Tongue (tissue), 2 donors: ENCODE measurements around the gene RGS1. TPM values are rescaled to one million over a fixed set of nuclear protein-coding genes. Genes with fewer than 3 reads are reported as not detected.

Experiments
- DNase-seq: peaks from one replicate; pipeline ENCODE4 v3.0.0-alpha.2; 2015
- total RNA-seq: library from RNA; depleted of rRNA; stranded (reverse); fragments of >200 nt; gene quantifications from one replicate; pipeline ENCODE4 v1.2.3, GENCODE V29; 2014

RGS1 gene
- total RNA-seq, 1 donor from 2014 or later, result 31.6 TPM

- no peak for DNase-seq
These were observed 21.8 kb upstream of the RGS1 start for GRCh38 chr1:192553741-192554140.

DNA sequence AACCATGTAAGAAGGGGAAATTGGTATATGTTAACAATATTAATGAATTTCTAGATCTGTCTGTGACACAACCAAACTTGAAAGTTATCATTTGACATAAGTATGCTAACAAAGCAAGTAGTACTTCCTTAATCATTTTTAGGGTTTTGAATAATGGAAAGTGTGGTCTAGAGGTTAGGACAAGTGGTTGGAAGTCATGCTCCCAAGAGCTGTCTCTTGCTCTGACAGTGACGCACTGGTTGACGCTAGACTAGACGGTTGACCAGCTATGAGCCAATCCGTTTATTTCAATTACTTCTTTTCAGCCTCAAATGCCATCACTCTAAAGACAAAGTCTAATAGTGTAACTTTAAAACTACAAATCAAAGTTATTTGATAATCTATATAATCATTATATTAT lies 20.7 kb upstream of the RGS1 start:
- no peak for DNase-seq

- DNase-seq, result no peak
These were observed 20.2 kb upstream of the RGS1 start for GRCh38 chr1:192555399-192555798.

DNA sequence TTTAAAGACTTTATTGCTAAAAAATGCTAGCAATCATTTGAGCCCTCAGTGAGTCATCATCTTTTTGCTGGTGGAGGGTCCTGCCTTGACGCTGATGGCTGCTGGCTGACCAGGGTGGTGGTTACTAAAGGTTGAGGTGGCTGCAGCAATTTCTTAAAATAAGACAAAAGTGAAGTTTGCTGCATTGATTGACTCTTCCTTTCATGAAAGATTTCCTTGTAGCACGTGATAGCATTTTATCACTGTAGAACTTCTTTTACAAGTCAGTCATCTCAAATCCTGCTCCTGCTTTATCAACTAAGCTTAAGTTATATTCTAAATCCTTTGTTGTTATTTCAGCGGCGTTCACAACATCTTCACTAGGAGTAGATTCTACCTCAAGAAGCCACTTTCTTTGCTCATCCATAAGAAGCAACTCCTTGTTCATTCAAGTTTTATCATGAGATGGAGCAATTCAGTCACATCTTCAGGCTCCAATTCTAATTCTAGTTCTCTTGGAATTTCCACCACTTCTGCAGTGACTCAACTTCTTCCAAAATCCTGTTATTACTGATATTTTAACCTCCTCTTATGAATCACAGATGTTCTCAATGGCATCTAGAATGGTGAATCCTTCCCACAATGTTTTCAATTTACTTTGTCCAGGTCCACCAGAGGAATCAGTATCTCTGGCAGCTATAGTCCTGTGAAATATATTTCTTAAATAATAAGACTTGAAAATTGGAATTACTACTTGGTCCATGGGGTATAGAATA lies 17.6 kb upstream of the RGS1 start:
- no peak for DNase-seq

GRCh38 chr1:192559115-192560006 lies 16.2 kb upstream of the RGS1 start:
- DNase-seq, result no peak

DNA sequence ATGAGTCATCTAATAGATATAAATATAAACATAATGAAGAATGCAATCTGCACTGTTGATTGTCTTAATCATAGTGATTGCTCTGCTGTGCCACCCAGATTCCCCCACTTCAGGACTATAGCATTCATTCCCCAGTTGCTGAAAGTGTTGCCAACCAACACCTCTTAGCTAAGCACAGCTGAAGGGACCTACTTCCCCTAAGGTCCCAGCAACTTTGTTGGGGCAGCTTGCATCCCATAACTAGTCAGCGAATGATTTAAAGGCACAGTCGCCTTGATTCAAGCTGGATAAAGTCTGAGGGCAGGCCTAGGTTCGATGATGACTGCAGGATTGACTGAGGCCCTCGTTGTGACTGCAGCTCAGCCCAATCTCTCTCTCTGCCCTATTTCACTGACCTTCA lies 14.3 kb upstream of the RGS1 start:
- DNase-seq, result no peak

- DNase-seq, result no peak
These were observed 12.4 kb upstream of the RGS1 start for GRCh38 chr1:192563129-192563528.

DNA sequence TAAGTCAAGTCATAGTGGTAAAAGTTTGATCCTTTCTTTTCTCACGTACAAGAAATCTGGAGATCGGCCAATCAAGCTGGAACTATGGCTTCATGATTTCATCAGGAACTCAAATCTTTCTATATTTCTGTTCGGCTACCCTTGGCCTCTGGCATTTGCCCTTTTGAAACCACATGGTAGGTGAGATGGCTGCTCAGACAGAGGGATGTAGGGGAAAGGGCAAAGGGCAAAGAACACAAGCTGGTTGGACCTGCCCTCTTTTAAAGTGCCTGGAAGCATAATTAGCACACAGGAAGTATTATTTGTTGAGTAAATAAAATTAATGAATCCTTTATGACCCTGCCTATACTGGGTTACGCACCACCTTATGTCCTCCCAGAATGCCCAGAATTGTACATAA lies 11.5 kb upstream of the RGS1 start:
- DNase-seq, result no peak

- no peak for DNase-seq
These were observed 9.6 kb upstream of the RGS1 start for GRCh38 chr1:192565946-192566345.

GRCh38 chr1:192566657-192567056 lies 8.9 kb upstream of the RGS1 start:
- no peak for DNase-seq

DNA sequence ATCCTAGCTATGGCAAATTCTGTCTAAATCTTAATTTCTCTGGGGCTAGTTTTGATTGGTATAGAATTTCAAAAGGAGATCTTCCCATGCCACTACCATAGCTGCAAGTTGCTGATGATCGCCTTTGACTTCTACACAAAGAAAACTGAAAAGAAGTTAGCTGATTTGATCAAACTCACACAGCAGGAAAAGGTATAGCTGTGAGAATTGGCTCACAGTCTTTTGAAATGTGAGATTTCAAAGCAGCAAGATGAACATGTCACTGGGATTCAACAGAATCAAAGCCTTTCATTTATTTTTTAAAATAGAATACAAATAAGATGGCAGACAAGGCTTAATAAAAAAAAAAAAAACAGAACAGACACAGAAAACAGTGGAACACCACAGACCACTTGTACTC lies 7.5 kb upstream of the RGS1 start:
- DNase-seq, result no peak

- no peak for DNase-seq
These were observed 3.9 kb upstream of the RGS1 start for GRCh38 chr1:192571668-192572067.

DNA sequence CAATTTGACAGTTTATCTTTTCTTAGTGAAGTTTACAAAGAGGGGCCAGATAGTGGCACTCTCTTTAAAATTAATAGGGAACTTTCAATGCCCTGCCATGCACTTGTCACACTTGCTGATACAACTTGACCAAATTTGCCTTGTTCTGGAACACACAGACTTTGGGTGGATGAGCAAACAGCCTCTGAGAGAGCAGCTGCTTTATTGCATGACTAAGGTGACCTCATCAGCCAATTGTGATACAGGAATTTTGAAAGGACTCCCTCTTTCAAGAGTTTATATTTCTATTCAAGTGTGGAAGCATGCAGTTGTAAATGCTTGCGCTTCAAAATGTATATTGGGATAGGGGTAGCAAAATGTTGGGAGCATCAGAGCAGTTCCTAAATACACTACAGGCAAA lies 2.1 kb upstream of the RGS1 start:
- no peak for DNase-seq

- DNase-seq, result no peak
These were observed 1.5 kb upstream of the RGS1 start for GRCh38 chr1:192574073-192574472.

- no peak for DNase-seq
These were observed 894 bp downstream of the RGS1 start for GRCh38 chr1:192576190-192577144.

DNA sequence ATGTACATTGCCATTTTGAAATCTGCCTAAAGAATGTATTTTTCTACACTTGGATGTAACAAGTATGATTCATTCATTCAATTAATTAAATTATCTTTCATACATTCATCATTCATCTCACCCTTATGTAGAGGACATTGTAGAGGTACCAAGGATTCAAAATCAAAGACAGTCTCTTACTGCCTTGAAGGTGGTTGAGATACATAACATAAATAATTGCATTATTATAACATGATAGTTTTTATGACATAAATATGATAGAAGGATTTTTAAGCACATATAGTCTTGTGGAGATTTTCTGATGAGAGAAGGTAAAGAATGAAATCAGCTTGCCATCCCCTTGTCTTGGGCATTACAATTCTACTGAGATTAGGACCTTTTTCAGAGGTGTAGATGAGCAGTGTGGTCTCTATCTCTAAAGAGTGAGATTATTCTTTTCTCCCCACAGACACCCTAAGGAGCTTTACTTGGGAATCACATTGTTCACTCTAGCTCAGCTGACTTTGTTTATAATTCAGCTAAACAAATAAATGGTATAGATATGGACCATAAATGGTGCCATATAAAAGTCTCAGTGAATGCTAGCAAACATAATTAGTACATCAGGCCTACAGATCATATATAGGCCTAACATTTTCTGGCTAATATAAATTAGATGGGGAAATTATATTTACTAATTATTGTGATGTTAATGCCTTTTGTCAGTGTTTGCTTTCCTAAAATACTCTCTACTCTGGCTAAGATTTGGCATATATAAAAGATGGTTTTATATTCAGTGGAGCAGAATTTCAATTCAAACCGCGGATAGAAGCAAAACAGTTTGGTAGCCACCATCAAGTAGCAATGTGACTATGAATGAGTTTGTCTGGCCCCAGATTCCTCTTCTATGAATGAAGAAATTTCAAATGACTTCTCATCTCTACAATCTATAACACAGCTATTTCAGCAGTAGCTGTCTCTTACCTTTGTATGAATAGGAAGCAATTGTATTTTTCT lies 1.9 kb downstream of the RGS1 start:
- DNase-seq, result no peak

DNA sequence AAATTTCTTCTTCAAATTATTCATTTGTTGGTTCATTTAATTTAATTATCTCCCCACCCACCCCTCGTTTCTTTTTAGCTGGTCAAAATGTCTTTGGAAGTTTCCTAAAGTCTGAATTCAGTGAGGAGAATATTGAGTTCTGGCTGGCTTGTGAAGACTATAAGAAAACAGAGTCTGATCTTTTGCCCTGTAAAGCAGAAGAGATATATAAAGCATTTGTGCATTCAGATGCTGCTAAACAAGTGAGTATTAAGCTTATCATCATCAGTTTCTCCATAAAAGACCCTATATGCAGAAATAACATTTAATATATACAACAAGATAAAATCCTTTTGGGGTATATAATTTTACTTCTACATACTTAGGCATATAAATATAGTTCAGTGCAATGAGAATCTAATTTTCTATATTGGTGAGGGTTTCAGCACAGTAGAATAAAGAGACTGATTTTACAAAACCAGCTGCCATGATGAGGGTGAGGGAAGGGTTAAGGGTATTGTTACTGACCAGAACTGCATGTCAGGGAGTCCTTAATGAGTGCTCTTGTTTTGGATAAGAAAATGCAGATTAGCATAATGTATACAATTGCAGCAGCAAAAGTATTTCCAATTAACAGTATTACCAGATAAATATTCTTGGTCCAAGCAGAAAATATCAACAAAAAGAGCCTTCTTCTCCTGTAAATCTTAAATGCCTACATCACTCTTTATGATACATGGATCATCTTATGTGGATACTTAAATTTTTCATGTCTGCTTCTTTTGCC lies 2.8 kb downstream of the RGS1 start:
- no peak for DNase-seq

GRCh38 chr1:192579010-192579738 lies 3.6 kb downstream of the RGS1 start:
- DNase-seq, result no peak

- DNase-seq, result peak; percentile 58
These were observed 4.9 kb downstream of the RGS1 start for GRCh38 chr1:192580351-192580962.
